IMR-90 (cell line): Measurements from ENCODE around the gene GPR27. TPM values are rescaled to one million over a fixed set of nuclear protein-coding genes. Genes with fewer than 3 reads are reported as not detected.

Experiments used
- ATAC-seq: fragments of 200-7000 bp; cut with Tn5 transposase; 2 replicates; pipeline ENCODE4 v1.9.1; 2020; ENCODE audit warnings: low read depth, mild to moderate bottlenecking, moderate library complexity
- BruUV-seq: library from RNA; stranded (reverse); fragments of 400-500 nt; replicated peaks from 2 replicates; lab custom pipeline; 2021; lab: Mats Ljungman, UMichigan
- CTCF ChIA-PET: fragments of 300-600 bp; formaldehyde crosslinking; extraction: SDS; loops from one replicate; lab custom pipeline; 2021; ENCODE audit warnings: antibody characterized with exemption; lab: Yijun Ruan, JAX
- POLR2A ChIA-PET: fragments of 300-600 bp; sonication (Branson Sonifier 250); formaldehyde crosslinking; loops from one replicate; lab custom pipeline; 2022; ENCODE audit warnings: antibody characterized with exemption; ENCODE audit not compliant: unreplicated experiment; lab: Charles Lee
- DNase-seq: peaks from one replicate; pipeline ENCODE4 v3.0.0; 2013
- H2AFZ ChIP-seq: replicated peaks from 2 replicates; pipeline ENCODE3; 2013; ENCODE audit warnings: low read length, mild to moderate bottlenecking; ENCODE audit not compliant: poor library complexity
- H2AK5ac ChIP-seq: 2 replicates; pipeline ENCODE4 v1.6.1; 2013; ENCODE audit warnings: low read depth, low read length, inconsistent platforms
- H2AK9ac ChIP-seq: replicated peaks from 2 replicates; pipeline ENCODE3; 2013; ENCODE audit warnings: mild to moderate bottlenecking, low read depth, low read length, moderate library complexity; ENCODE audit not compliant: poor library complexity
- H2BK120ac ChIP-seq: 2 replicates; pipeline ENCODE4 v1.6.1; 2013; ENCODE audit warnings: low read depth, low read length, inconsistent platforms
- H2BK15ac ChIP-seq: 3 replicates; pipeline ENCODE4 v1.6.1; 2013; ENCODE audit warnings: low read depth, low read length, inconsistent platforms
- H2BK20ac ChIP-seq: 2 replicates; pipeline ENCODE4 v1.6.1; 2013; ENCODE audit warnings: low read depth, mild to moderate bottlenecking, inconsistent platforms, low read length, moderate library complexity
- H2BK5ac ChIP-seq: 2 replicates; pipeline ENCODE4 v1.6.1; 2013; ENCODE audit warnings: mild to moderate bottlenecking, low read depth, low read length, inconsistent platforms; ENCODE audit not compliant: poor library complexity, severe bottlenecking
- H3K14ac ChIP-seq: replicated peaks from 2 replicates; pipeline ENCODE4 v1.6.1; 2013; ENCODE audit warnings: low read depth, low read length, inconsistent platforms
- H3K18ac ChIP-seq: 2 replicates; pipeline ENCODE4 v1.6.1; 2013; ENCODE audit warnings: low read depth, low read length, control low read depth
- H3K23ac ChIP-seq: 2 replicates; pipeline ENCODE4 v1.6.1; 2013; ENCODE audit warnings: low read depth, low read length, inconsistent platforms
- H3K27ac ChIP-seq: 2 replicates; pipeline ENCODE4 v1.5.1; 2013; ENCODE audit warnings: mild to moderate bottlenecking, control low read depth, low read length; ENCODE audit not compliant: insufficient read depth
- H3K27me3 ChIP-seq: 2 replicates; pipeline ENCODE4 v1.6.1; 2013; ENCODE audit warnings: low read length; ENCODE audit not compliant: control insufficient read depth, insufficient read depth
- H3K36me3 ChIP-seq: 2 replicates; pipeline ENCODE4 v1.6.1; 2013; ENCODE audit warnings: low read length, mixed read lengths; ENCODE audit not compliant: control insufficient read depth, insufficient read depth
- H3K4ac ChIP-seq: 2 replicates; pipeline ENCODE4 v1.6.1; 2013; ENCODE audit warnings: low read depth, low read length, inconsistent platforms
- H3K4me1 ChIP-seq: 2 replicates; pipeline ENCODE4 v1.6.1; 2013; ENCODE audit warnings: low read length, mixed read lengths; ENCODE audit not compliant: control insufficient read depth, insufficient read depth
- H3K4me2 ChIP-seq: 2 replicates; pipeline ENCODE4 v1.6.1; 2013; ENCODE audit warnings: low read depth, mild to moderate bottlenecking, control low read depth, low read length, moderate library complexity
- H3K4me3 ChIP-seq: 2 replicates; pipeline ENCODE4 v1.5.1; 2013; ENCODE audit warnings: low read depth, mild to moderate bottlenecking, control low read depth, low read length, moderate library complexity; ENCODE audit not compliant: insufficient read depth
- H3K56ac ChIP-seq: 2 replicates; pipeline ENCODE4 v1.6.1; 2013; ENCODE audit warnings: low read length, inconsistent platforms; ENCODE audit not compliant: insufficient read depth; ENCODE audit errors: extremely low read depth
- H3K79me1 ChIP-seq, 2 experiments: 2 replicates each; pipeline ENCODE4 v1.6.1; 2013; ENCODE audit warnings: low read length in 2 of 2, inconsistent platforms in 1 of 2, low read depth in 1 of 2
- H3K9ac ChIP-seq: 2 replicates; pipeline ENCODE4 v1.6.1; 2013; ENCODE audit warnings: low read depth, low read length, control low read depth
- H3K9me1 ChIP-seq: 2 replicates; pipeline ENCODE4 v1.6.1; 2013; ENCODE audit warnings: low read length, inconsistent platforms; ENCODE audit not compliant: insufficient read depth
- H3K9me3 ChIP-seq: 2 replicates; pipeline ENCODE4 v1.6.1; 2013; ENCODE audit warnings: low read length; ENCODE audit not compliant: control insufficient read depth, insufficient read depth
- H4K20me1 ChIP-seq: 2 replicates; pipeline ENCODE4 v1.6.1; 2013; ENCODE audit warnings: low read length, inconsistent platforms; ENCODE audit not compliant: insufficient read depth
- H4K5ac ChIP-seq: 2 replicates; pipeline ENCODE4 v1.6.1; 2013; ENCODE audit warnings: mild to moderate bottlenecking, low read depth, low read length, control low read depth
- H4K8ac ChIP-seq, 2 experiments: 2 replicates each; pipeline ENCODE4 v1.6.1; 2013; ENCODE audit warnings: low read depth in 2 of 2, low read length in 2 of 2, control low read depth in 1 of 2, inconsistent platforms in 1 of 2
- H4K91ac ChIP-seq: 2 replicates; pipeline ENCODE4 v1.6.1; 2013; ENCODE audit warnings: low read depth, low read length, inconsistent platforms; ENCODE audit not compliant: insufficient read depth
- BHLHE40 ChIP-seq: fragments of 150-350 bp; IDR thresholded peaks from 2 replicates; pipeline ENCODE4 v1.6.1; 2016; ENCODE audit warnings: mild to moderate bottlenecking, low read depth, low read length
- CEBPB ChIP-seq: IDR thresholded peaks from 2 replicates; pipeline ENCODE4 v1.6.1; 2012; ENCODE audit warnings: low read depth, low read length, improper control_type of control experiment
- CHD1 ChIP-seq: IDR thresholded peaks from 2 replicates; pipeline ENCODE4 v1.6.1; 2012; ENCODE audit warnings: low read depth, low read length, improper control_type of control experiment
- FOS ChIP-seq: fragments of 150-350 bp; IDR thresholded peaks from 2 replicates; pipeline ENCODE4 v1.6.1; 2016; ENCODE audit warnings: low read depth, low read length
- MAFK ChIP-seq: IDR thresholded peaks from 2 replicates; pipeline ENCODE4 v1.6.1; 2012; ENCODE audit warnings: low read depth, low read length, improper control_type of control experiment
- MAZ ChIP-seq: IDR thresholded peaks from 2 replicates; pipeline ENCODE4 v1.6.1; 2012; ENCODE audit warnings: low read depth, mild to moderate bottlenecking, low read length, improper control_type of control experiment, moderate library complexity, borderline replicate concordance
- MXI1 ChIP-seq: IDR thresholded peaks from 2 replicates; pipeline ENCODE4 v1.6.1; 2012; ENCODE audit warnings: low read depth, mild to moderate bottlenecking, low read length, moderate library complexity, borderline replicate concordance
- NFE2L2 ChIP-seq: fragments of 150-350 bp; IDR thresholded peaks from 2 replicates; pipeline ENCODE4 v1.6.1; 2016; ENCODE audit warnings: low read depth, mild to moderate bottlenecking, low read length
- POLR2A ChIP-seq: IDR thresholded peaks from 2 replicates; pipeline ENCODE4 v1.6.1; 2012; ENCODE audit warnings: mild to moderate bottlenecking, low read depth, low read length
- RAD21 ChIP-seq: IDR thresholded peaks from 2 replicates; pipeline ENCODE4 v1.6.1; 2012; ENCODE audit warnings: low read length, improper control_type of control experiment
- RCOR1 ChIP-seq: IDR thresholded peaks from 2 replicates; pipeline ENCODE4 v1.6.1; 2012; ENCODE audit warnings: mild to moderate bottlenecking, low read length, improper control_type of control experiment; ENCODE audit not compliant: insufficient replicate concordance
- RFX5 ChIP-seq: IDR thresholded peaks from 2 replicates; pipeline ENCODE4 v1.8.0; 2012; ENCODE audit warnings: low read depth, mild to moderate bottlenecking, low read length, moderate library complexity
- SMC3 ChIP-seq: fragments of 150-350 bp; IDR thresholded peaks from 2 replicates; pipeline ENCODE4 v1.6.1; 2016; ENCODE audit warnings: low read depth, mild to moderate bottlenecking, antibody characterized with exemption, low read length, moderate library complexity
- WGBS, 2 experiments: methylation state at CpG; one replicate each; pipeline versions ENCODE4 v1.1.5 to v1.1.7; 2013; ENCODE audit warnings: missing lambda C conversion rate in 2 of 2; ENCODE audit not compliant: insufficient read length in 1 of 2; ENCODE audit errors: extremely low coverage in 2 of 2; 5-methylcytosine and 5-hydroxymethylcytosine counted together
- dilution Hi-C: fragments of 300-500 bp; cut with HindIII; formaldehyde crosslinking; loops from one replicate; pipeline ENCODE4 v1.14.3; 2018; ENCODE audit warnings: low sequenced_read_pairs; ENCODE audit not compliant: unreplicated experiment
- in situ Hi-C: fragments of 300-500 bp; cut with MboI; formaldehyde crosslinking; loops from 3 replicates; pipeline ENCODE4 v1.14.3; 2019; ENCODE audit warnings: low sequenced_read_pairs, inconsistent platforms, mixed read lengths
- intact Hi-C: fragments of 100-400 bp; cut with micrococcal nuclease; formaldehyde crosslinking; loops from 2 replicates; pipeline ENCODE4 v1.10.0; 2022
- polyA plus RNA-seq, 3 experiments: library from polyadenylated mRNA; depleted of rRNA; stranded (reverse); fragments of >200 nt; gene quantifications; 2 replicates each; pipeline ENCODE4 v1.2.3, GENCODE V29; 2012; ENCODE audit warnings: low replicate concordance in 1 of 3
- total RNA-seq: library from RNA; depleted of rRNA; stranded (reverse); fragments of >200 nt; gene quantifications from 2 replicates; pipeline ENCODE4 v1.2.3, GENCODE V29; 2012
- TF ChIP-seq, protein P1 (sequence below): conservative IDR thresholded peaks from 2 replicates; pipeline ENCODE4 v1.5.1; 2012; ENCODE audit warnings: mild to moderate bottlenecking, low read depth, low read length, improper control_type of control experiment
- TF ChIP-seq, protein P2 (sequence below): fragments of 150-350 bp; IDR thresholded peaks from 2 replicates; pipeline ENCODE4 v1.6.1; 2017; ENCODE audit warnings: mild to moderate bottlenecking, antibody characterized with exemption, low read length, low read depth
- TF ChIP-seq, protein P3 (sequence below): fragments of 150-350 bp; IDR thresholded peaks from 2 replicates; pipeline ENCODE4 v1.6.1; 2016; ENCODE audit warnings: low read depth, mild to moderate bottlenecking, low read length, moderate library complexity, borderline replicate concordance

The GPR27 gene
- total and polyA plus RNA-seq, 2 of the 4 experiments (the other 2 are of a cell fraction): not detected

DNA sequence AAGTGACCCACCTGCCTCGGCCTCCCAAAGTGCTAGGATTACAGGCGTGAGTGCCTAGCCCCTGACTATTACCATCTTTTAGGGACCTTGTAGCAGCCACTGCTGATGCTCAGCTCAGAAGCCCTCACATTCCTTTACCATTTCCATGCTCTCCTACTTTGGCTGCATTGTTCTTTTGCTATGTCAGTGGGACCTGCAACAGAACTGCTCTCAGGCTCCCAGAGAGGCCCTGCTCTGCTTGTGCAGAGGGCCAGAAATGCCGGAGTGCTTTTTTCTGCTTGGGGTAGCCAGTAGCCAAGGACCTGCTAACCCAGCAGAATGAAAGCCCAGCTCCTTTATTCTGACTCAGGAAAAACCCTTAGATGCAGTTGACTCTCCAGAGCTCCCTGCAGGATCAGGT, 49.6 kb downstream of the GPR27 start:
- Histone ChIP-seq H3K27me3 (peaks cover 4% of the 10 kb centered on the region), H2AK5ac (no peak overlapping the region)

More for the DNA sequence above, 49.6 kb downstream of the GPR27 start:
- no peaks in the 10 kb centered on the region for H3K4me1 ChIP-seq
- 83% methylated on average over 1 of the region's 3 CpGs; no CpG with 5 or more reads in 1 of the 2 experiments for WGBS, 2 experiments
- no peak overlapping the region for H4K91ac ChIP-seq
- TF ChIP-seq RCOR1 (no peak), BHLHE40 (no peak), MXI1 (no peak), FOS (no peak), RFX5 (no peak), SMC3 (no peak), MAFK (no peak), POLR2A (no peak), CEBPB (no peak), CHD1 (no peak), RAD21 (no peak), MAZ (no peak), NFE2L2 (no peak)
- TF ChIP-seq, protein P1, sequence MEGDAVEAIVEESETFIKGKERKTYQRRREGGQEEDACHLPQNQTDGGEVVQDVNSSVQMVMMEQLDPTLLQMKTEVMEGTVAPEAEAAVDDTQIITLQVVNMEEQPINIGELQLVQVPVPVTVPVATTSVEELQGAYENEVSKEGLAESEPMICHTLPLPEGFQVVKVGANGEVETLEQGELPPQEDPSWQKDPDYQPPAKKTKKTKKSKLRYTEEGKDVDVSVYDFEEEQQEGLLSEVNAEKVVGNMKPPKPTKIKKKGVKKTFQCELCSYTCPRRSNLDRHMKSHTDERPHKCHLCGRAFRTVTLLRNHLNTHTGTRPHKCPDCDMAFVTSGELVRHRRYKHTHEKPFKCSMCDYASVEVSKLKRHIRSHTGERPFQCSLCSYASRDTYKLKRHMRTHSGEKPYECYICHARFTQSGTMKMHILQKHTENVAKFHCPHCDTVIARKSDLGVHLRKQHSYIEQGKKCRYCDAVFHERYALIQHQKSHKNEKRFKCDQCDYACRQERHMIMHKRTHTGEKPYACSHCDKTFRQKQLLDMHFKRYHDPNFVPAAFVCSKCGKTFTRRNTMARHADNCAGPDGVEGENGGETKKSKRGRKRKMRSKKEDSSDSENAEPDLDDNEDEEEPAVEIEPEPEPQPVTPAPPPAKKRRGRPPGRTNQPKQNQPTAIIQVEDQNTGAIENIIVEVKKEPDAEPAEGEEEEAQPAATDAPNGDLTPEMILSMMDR: no peak
- TF ChIP-seq, protein P2, sequence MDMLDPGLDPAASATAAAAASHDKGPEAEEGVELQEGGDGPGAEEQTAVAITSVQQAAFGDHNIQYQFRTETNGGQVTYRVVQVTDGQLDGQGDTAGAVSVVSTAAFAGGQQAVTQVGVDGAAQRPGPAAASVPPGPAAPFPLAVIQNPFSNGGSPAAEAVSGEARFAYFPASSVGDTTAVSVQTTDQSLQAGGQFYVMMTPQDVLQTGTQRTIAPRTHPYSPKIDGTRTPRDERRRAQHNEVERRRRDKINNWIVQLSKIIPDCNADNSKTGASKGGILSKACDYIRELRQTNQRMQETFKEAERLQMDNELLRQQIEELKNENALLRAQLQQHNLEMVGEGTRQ: no peak
- TF ChIP-seq, protein P3, sequence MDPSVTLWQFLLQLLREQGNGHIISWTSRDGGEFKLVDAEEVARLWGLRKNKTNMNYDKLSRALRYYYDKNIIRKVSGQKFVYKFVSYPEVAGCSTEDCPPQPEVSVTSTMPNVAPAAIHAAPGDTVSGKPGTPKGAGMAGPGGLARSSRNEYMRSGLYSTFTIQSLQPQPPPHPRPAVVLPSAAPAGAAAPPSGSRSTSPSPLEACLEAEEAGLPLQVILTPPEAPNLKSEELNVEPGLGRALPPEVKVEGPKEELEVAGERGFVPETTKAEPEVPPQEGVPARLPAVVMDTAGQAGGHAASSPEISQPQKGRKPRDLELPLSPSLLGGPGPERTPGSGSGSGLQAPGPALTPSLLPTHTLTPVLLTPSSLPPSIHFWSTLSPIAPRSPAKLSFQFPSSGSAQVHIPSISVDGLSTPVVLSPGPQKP: no peak
- H2BK15ac ChIP-seq: no peak overlapping the region
- H3K4ac ChIP-seq: no peak overlapping the region
- no peaks in the 10 kb centered on the region for H3K9me1 ChIP-seq
- no peak overlapping the region for H2BK20ac ChIP-seq
- H2AFZ ChIP-seq: no peak overlapping the region
- H3K79me1 ChIP-seq: no peaks in the 10 kb centered on the region
- no peak overlapping the region for H3K18ac ChIP-seq
- no peaks in the 10 kb centered on the region for H4K20me1 ChIP-seq
- ChIA-PET POLR2A (no interaction called here), CTCF (no interaction called here)
- no peaks in the 10 kb centered on the region for H3K36me3 ChIP-seq
- dilution Hi-C loops (no loop called here), intact Hi-C loops (no loop called here), in situ Hi-C loops (no loop called here)
- no peak for DNase-seq
- H3K4me2 ChIP-seq: no peak overlapping the region
- no peak overlapping the region for H2BK5ac ChIP-seq
- H3K56ac ChIP-seq: no peak overlapping the region
- H3K9me3 ChIP-seq: no peaks in the 10 kb centered on the region
- no peak overlapping the region for H3K27ac ChIP-seq
- H3K4me3 ChIP-seq: no peak overlapping the region
- no peak overlapping the region for H4K8ac ChIP-seq
- no peak overlapping the region for H3K14ac ChIP-seq
- H2BK120ac ChIP-seq: no peak overlapping the region
- H4K5ac ChIP-seq: no peak overlapping the region
- H3K9ac ChIP-seq: no peak overlapping the region
- H2AK9ac ChIP-seq: no peak overlapping the region
- no peak for ATAC-seq
- no TSS peak for BruUV-seq
- H3K23ac ChIP-seq: no peak overlapping the region
